Astrocyte (in vitro differentiated cells and primary cell): ENCODE results near the gene TAF8.

Experiments used
- CTCF ChIP-seq: IDR thresholded peaks from 2 replicates; pipeline ENCODE4 v1.5.1; 2011; ENCODE audit warnings: low read depth, mild to moderate bottlenecking, inconsistent platforms, low read length, moderate library complexity; ENCODE audit not compliant: insufficient read depth
- EZH2 ChIP-seq: IDR thresholded peaks from 2 replicates; pipeline ENCODE4 v1.6.1; 2012; ENCODE audit warnings: mild to moderate bottlenecking, low read length, inconsistent platforms; ENCODE audit not compliant: insufficient read depth

DNA sequence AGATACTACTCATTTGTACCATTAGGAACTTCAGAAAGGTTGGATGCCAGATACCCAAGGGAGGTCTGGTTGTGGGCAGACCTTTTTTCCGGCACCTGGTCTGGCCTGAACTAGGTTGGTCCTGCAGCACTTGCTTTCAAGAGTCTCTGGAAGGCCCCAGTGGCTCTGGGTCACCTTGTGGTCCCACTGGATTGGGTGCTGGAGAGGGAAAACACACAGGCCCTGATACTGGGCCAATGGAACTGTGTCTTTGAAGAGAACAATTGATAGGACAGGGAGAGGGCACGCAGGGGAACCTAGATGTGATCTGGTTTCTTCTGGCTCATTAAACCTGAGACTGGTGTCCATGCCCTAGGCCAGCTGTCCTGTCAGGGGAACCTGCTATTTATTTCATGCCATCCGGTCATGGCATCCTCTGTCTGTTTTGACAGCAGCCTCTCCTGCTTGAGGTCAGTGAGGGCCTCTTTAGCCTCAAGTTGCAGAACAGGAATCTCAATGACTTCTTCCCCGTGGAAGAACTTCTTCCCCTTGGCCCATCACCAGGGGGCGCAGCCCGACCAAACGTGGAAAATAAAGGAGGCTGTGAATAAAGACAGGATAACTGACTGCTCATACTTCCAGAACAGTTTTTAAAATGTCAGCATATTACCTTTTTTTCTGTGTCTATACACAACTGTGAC lies 25.0 kb downstream of the TAF8 start:
- TF ChIP-seq CTCF (peak; percentile 95), EZH2 (no peak)
